ENCODE results near the gene CDH13.
A peak's percentile ranks its signal among the peaks of the same experiment; 100 is the strongest.

Gene CDH13

GRCh38 chr16:82846806-82847205 lies 220.0 kb downstream of the CDH13 start:
- no peak for DNase-seq (ENCODE audit: low read depth)

- no peak for DNase-seq (ENCODE audit: low read depth)
Observed at GRCh38 chr16:82848013-82848412, 221.2 kb downstream of the CDH13 start.

- DNase-seq (ENCODE audit: low read depth) = no peak
Observed at GRCh38 chr16:82852388-82853008, 225.7 kb downstream of the CDH13 start.

GRCh38 chr16:82855471-82855870 lies 228.7 kb downstream of the CDH13 start:
- DNase-seq (ENCODE audit: low read depth) = no peak

- no peak for DNase-seq (ENCODE audit: low read depth)
Observed at GRCh38 chr16:82857693-82858365, 231.1 kb downstream of the CDH13 start.

GRCh38 chr16:82859662-82860061 lies 232.9 kb downstream of the CDH13 start:
- no peak for DNase-seq (ENCODE audit: low read depth)

GRCh38 chr16:82860071-82860470 lies 233.3 kb downstream of the CDH13 start:
- no peak for DNase-seq (ENCODE audit: low read depth)

GRCh38 chr16:82862057-82862456 lies 235.3 kb downstream of the CDH13 start:
- no peak for DNase-seq (ENCODE audit: low read depth)

GRCh38 chr16:82864332-82865040 lies 237.7 kb downstream of the CDH13 start:
- no peak for DNase-seq (ENCODE audit: low read depth)

GRCh38 chr16:82865412-82865811 lies 238.6 kb downstream of the CDH13 start:
- DNase-seq (ENCODE audit: low read depth) = no peak

- no peak for DNase-seq (ENCODE audit: low read depth)
Observed at GRCh38 chr16:82867485-82867884, 240.7 kb downstream of the CDH13 start.

GRCh38 chr16:82874271-82874670 lies 247.5 kb downstream of the CDH13 start:
- no peak for DNase-seq (ENCODE audit: low read depth)

- DNase-seq (ENCODE audit: low read depth) = no peak
Observed at GRCh38 chr16:82874672-82875071, 247.9 kb downstream of the CDH13 start.

- DNase-seq (ENCODE audit: low read depth) = no peak
Observed at GRCh38 chr16:82876951-82877350, 250.2 kb downstream of the CDH13 start.

- DNase-seq (ENCODE audit: low read depth) = no peak
Observed at GRCh38 chr16:82878466-82878865, 251.7 kb downstream of the CDH13 start.

- DNase-seq (ENCODE audit: low read depth) = no peak
Observed at GRCh38 chr16:82880346-82880745, 253.6 kb downstream of the CDH13 start.

- DNase-seq (ENCODE audit: low read depth) = no peak
Observed at GRCh38 chr16:82881516-82881915, 254.7 kb downstream of the CDH13 start.

- no peak for DNase-seq (ENCODE audit: low read depth)
Observed at GRCh38 chr16:82882226-82882625, 255.5 kb downstream of the CDH13 start.

- DNase-seq (ENCODE audit: low read depth) = no peak
Observed at GRCh38 chr16:82882982-82883835, 256.4 kb downstream of the CDH13 start.

GRCh38 chr16:82884320-82884898 lies 257.6 kb downstream of the CDH13 start:
- no peak for DNase-seq (ENCODE audit: low read depth)

- no peak for DNase-seq (ENCODE audit: low read depth)
Observed at GRCh38 chr16:82886146-82886545, 259.4 kb downstream of the CDH13 start.

- DNase-seq (ENCODE audit: low read depth) = peak; percentile 47
Observed at GRCh38 chr16:82888591-82889001, 261.8 kb downstream of the CDH13 start.

Measured in non-pigmented ciliary epithelial cell (primary cell).